GM18505 (cell line): ENCODE results near the gene OPTC.
"Not testable (repeated sequence)": the region's sequence is repeated elsewhere in the genome, so short reads cannot be mapped to it uniquely, and the experiment has no call there.

Source experiments
- ATAC-seq: cut with Tn5 transposase; IDR thresholded peaks from one replicate; pipeline ENCODE4 v1.9.1; 2021; ENCODE audit not compliant: unreplicated experiment
- POLR2A ChIP-seq: IDR thresholded peaks from 4 replicates; pipeline ENCODE4 v1.6.1; 2011; ENCODE audit warnings: borderline replicate concordance; ENCODE audit not compliant: insufficient read depth, insufficient read length; ENCODE audit errors: extremely low read depth

OPTC gene

DNA sequence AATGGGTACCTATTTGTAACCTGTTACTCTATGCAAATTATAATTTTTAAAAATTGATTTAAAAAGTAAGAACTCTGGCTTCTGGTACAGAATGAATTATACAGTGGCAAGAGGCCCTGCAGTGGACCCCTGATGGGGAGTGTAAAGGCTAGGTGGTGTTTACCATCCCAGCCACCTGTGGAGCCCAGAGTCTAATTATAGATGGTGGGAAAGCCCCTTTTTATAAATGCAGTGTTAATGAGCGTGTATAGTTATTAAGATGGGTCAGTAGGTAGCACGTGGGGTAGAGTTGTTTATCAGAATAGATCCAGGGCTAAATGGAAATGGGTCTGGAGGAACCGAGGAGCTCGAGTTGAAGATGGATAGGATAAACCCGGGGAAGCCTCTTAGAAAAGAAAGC, 32.2 kb upstream of the OPTC start:
- ATAC-seq = no peak

DNA sequence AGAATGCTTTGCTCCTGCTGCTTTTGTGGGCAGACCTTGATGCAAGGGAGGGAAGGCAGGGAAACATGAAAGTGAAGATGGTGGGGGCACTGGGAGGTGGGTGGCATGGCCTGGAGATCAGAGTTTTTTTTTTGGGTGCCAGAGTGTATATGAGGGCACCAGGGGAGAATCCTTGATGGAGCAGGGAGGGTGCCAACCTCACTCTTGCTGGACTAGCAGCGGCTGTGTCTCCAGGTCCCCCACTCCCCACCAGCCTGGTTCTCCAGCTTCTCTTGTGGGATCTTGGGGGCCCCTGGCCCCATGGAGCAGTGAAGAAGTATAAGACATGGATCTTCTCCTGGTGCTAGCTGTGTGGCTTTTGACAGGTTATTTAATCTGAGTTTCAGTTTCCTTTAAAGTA, 31.8 kb upstream of the OPTC start:
- no peak for TF ChIP-seq POLR2A
- no peak for ATAC-seq

More for the DNA sequence above, 32.2 kb upstream of the OPTC start:
- no peak for TF ChIP-seq POLR2A

DNA sequence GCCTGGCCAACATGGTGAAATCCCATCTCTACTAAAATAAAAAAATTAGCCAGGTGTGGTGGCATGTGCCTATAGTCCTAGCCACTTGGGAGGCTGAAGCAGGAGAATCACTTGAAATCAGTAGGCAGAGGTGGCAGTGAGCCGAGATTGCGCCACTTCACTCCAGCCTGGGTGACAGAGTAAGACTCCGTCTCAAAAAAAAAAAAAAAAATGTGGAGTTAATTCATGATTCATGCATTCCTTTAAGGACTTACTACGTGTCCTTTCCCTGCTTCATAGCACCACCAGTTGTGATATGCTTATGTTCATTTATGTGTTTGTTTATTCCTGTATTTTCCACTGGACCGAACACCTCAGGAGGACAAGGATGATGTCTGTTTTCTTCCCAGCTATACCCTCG, 31.1 kb upstream of the OPTC start:
- no peak for ATAC-seq
- TF ChIP-seq POLR2A = no peak

DNA sequence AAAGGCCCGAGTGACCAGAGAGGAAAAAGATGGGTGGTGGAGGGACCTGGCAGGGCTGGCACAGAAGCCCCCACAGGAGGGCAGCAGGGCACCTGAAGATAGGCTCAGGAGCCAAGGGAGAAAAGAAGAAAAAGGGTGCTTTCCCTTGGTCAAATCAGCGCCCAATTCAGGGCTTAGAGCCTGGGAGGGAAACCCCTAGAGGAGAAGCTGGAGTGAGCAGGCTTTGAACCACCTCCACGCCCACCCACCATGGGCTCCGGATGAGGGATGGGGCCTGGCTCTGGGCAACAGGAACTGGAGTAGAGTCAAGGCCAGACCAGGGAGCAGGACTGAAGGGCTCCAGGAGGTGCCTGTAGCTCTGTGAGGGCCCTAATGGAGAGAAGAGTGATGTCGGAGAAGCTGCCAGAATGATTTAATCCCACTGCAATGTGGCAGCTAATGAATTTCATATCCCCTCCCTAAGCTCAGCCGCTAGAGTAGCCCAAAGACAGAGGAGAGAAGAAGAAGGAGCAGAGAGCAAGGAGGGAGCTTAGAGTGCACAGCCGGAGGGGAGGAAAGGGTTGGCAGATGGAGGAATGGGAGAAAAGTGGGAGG, 30.4 kb upstream of the OPTC start:
- ATAC-seq = no peak
- TF ChIP-seq POLR2A = no peak

DNA sequence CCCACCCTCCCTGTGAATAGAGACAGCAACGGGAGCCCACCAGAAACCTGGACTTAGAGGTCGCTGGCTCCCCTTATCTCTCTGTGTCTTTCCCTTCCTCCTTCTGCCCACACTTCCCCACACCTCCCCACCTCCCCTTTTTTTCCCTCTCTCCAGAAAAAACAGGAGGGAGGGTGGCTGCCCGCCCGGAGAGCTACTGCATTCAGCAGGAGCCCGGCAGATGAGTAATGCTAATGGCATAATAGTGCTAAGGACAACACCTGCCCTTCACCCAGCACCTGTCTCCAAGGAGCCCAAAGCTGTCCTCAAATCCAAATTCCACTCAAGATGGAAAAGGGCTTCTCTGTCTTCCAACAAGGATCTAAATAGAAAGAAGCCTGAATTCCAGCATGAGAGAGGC, 29.7 kb upstream of the OPTC start:
- no peak for TF ChIP-seq POLR2A
- no peak for ATAC-seq

GRCh38 chr1:203464743-203465142, 29.2 kb upstream of the OPTC start:
- TF ChIP-seq POLR2A = no peak
- ATAC-seq = no peak

DNA sequence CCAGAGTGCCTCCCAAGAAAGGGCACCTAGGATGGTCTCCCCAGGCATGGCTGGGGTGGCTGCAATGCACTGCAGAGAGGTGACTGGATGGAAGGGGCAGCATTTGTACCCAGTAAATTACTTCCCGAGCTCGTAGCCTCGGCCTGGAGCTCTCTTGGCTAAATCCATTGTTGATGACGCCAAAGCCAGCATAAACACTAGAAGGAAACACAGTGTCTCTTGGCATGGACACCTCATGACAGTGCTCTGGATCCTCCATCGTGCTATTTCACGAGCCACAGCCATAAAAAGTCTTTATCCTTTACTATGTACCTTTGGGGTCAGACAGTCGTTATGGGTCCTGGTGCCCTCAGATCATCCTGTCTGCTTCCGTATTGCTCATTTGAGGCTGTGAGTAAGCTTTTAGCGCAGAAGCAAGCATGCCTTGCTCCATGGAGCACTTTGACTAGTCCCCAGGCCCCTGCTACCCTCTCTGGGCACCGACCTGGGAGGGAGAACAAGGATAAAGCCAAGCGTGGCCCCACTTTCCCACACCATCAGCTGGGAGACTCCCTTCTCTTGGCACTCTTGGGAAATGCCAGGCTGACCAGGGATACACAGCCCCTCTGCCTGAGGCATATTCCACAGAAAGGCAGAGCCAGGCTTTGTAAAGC, 28.7 kb upstream of the OPTC start:
- no peak for TF ChIP-seq POLR2A
- ATAC-seq = no peak

DNA sequence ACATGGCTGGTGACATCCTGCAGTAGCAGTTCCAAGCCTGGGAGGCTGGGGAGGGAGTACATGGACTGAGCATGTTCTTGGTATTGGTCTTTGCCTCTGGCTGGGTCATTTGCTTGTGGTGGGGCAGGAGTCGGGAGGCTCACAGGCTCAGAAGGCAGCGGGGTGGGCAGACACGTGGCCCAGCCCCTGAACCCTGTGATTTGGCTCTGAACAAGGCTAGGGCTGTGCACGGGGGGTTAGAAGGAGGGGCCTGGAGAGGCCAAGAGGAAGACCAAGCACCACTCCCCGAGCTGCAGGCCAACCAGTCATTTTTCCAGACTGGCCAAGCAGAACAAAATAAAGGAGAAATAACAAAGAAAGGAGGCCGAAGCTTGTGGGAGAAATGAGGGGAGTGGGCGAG, 28.0 kb upstream of the OPTC start:
- TF ChIP-seq POLR2A = no peak
- ATAC-seq = no peak

GRCh38 chr1:203466906-203467549, 26.9 kb upstream of the OPTC start:
- not testable (repeated sequence) for ATAC-seq

- TF ChIP-seq POLR2A = no peak
- no peak for ATAC-seq
Measured at GRCh38 chr1:203467550-203467921, 26.4 kb upstream of the OPTC start.

GRCh38 chr1:203468326-203468725, 25.6 kb upstream of the OPTC start:
- TF ChIP-seq POLR2A = no peak
- no peak for ATAC-seq

GRCh38 chr1:203470240-203470639, 23.7 kb upstream of the OPTC start:
- ATAC-seq = no peak
- no peak for TF ChIP-seq POLR2A

DNA sequence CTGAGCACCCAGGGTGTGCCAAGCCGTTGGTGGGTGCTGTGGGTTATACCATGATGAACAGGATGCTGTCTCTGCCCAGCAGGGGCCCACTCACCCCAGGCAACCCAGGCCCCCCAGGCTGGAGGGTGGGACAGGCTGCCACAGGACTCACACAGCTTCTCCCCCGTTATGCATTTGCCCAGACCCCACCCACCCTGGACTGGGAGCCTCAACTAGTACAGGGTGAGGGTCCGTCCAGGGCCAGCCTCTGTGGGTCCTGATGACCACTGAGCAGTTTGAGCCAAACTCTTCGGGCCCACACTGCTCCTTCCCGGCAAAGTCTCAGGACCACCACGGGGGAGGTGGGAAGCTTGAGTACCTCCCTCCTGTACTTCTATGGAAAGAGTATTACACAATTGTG, 22.1 kb upstream of the OPTC start:
- TF ChIP-seq POLR2A = no peak
- no peak for ATAC-seq

GRCh38 chr1:203473281-203473680, 20.7 kb upstream of the OPTC start:
- no peak for ATAC-seq
- no peak for TF ChIP-seq POLR2A
